ENCODE measurements around the gene ELOVL5. TPM values are rescaled to one million over a fixed set of nuclear protein-coding genes. Genes with fewer than 3 reads are reported as not detected.

Gene ELOVL5
- total RNA-seq, 1 experiment from 2014 or later: 121 TPM

GRCh38 chr6:53358440-53359094 is 9.8 kb upstream of the ELOVL5 start:
- H2BK120ac ChIP-seq (ENCODE audit: low read depth, low read length, poor library complexity, severe bottlenecking): no peak overlapping the region
- peaks cover 3% of the 10 kb centered on the region; the same call in 1 of the 2 replicates for H3K4me1 ChIP-seq (ENCODE audit: insufficient read depth, low read length)
- no peak overlapping the region for H3K56ac ChIP-seq (ENCODE audit: insufficient read length, low read depth, low read length)
- H2BK20ac ChIP-seq (ENCODE audit: low read depth, low read length, poor library complexity, severe bottlenecking): no peak overlapping the region
- H3K27me3 Mint-ChIP-seq (ENCODE audit: low read depth): peaks cover 27% of the 10 kb centered on the region
- H2AK5ac ChIP-seq (ENCODE audit: insufficient read length, low read length): no peak overlapping the region
- DNase-seq: no peak
- no peak overlapping the region for H4K8ac ChIP-seq (replicated peaks; ENCODE audit: insufficient read length, low read depth, low read length)
- no peak overlapping the region for H3K23ac ChIP-seq (ENCODE audit: insufficient read length, low read depth, low read length)
- peaks cover 0 to 4% (median 1%) of the 10 kb centered on the region in 3 experiments; a peak in 3 of 7 replicates for H3K36me3 Mint-ChIP-seq (ENCODE audit: insufficient read depth in 1 of 3, low read depth in 3 of 3)
- H2BK12ac ChIP-seq (ENCODE audit: insufficient read length, low read depth, low read length): peak overlapping the region; percentile 58
- H3K14ac ChIP-seq (ENCODE audit: insufficient read depth, low read length): peak overlapping the region; percentile 88
- no peak overlapping the region for H2BK15ac ChIP-seq (ENCODE audit: low read depth, low read length)
- peak overlapping the region; percentile 45 for H3K18ac ChIP-seq (ENCODE audit: insufficient read length, low read depth, low read length)
- no peak overlapping the region for H2AFZ ChIP-seq (ENCODE audit: low read length)
- peak overlapping the region; percentile 95 to 99 (median 96) for H3K27ac Mint-ChIP-seq
- peak overlapping the region; percentile 59 for H3K9ac ChIP-seq (ENCODE audit: extremely low read depth, insufficient read length, low read length)
- no peak overlapping the region for H3K27ac ChIP-seq (ENCODE audit: insufficient read length, low read depth, low read length)
- H3K4me3 Mint-ChIP-seq: peak overlapping the region; percentile 74 to 83
- H4K91ac ChIP-seq (ENCODE audit: insufficient read length, low read depth, low read length): no peak overlapping the region
- no peaks in the 10 kb centered on the region for H4K20me1 ChIP-seq (ENCODE audit: control insufficient read depth, insufficient read depth, insufficient read length)
- no peaks in the 10 kb centered on the region for H3K79me1 ChIP-seq (ENCODE audit: insufficient read depth, low read depth, low read length, poor library complexity, severe bottlenecking)
- peaks cover 3% of the 10 kb centered on the region for H3K23me2 ChIP-seq (ENCODE audit: insufficient read length, low read depth, low read length, poor library complexity, severe bottlenecking)
- no peak overlapping the region for H4K5ac ChIP-seq (ENCODE audit: insufficient read length, low read depth, low read length)
- H3K4ac ChIP-seq (ENCODE audit: low read depth, low read length): no peak overlapping the region
- TF ChIP-seq CTCF (conservative IDR thresholded peaks at IDR 0.05): no peak
- peak overlapping the region; percentile 65 for H3K4me2 ChIP-seq (ENCODE audit: insufficient read depth, insufficient read length, low read length)
- H3K79me2 ChIP-seq (ENCODE audit: insufficient read depth, low read length): no peaks in the 10 kb centered on the region
- no peaks in the 10 kb centered on the region for H3K9me3 ChIP-seq (ENCODE audit: control insufficient read depth, low read depth, low read length)
- peaks cover 5 to 6% of the 10 kb centered on the region in 2 experiments; a peak in 4 of 5 replicates for H3K9me3 Mint-ChIP-seq
- H2BK5ac ChIP-seq (ENCODE audit: insufficient read length, low read length): peak overlapping the region; percentile 6
- no CpG with 5 or more reads among the region's 17 CpGs for WGBS (ENCODE audit: extremely low coverage, insufficient read length, low lambda C conversion rate)
- H3K4me1 Mint-ChIP-seq: peaks cover 23% of the 10 kb centered on the region in 2 experiments
- no peaks in the 10 kb centered on the region for H3K27me3 ChIP-seq (ENCODE audit: insufficient read depth, low read length)
- no peak overlapping the region for H3T11ph ChIP-seq (ENCODE audit: low read length)

Data from H9 (cell line).